ENCODE data around the gene DPH5. TPM values are rescaled to one million over a fixed set of nuclear protein-coding genes. Genes with fewer than 3 reads are reported as not detected.
"Not testable (repeated sequence)": the region's sequence is repeated elsewhere in the genome, so short reads cannot be mapped to it uniquely, and the experiment has no call there.

The DPH5 gene
- total and polyA plus RNA-seq, 9 donors = 46.1 to 68.3 (median 53.6) TPM

DNA sequence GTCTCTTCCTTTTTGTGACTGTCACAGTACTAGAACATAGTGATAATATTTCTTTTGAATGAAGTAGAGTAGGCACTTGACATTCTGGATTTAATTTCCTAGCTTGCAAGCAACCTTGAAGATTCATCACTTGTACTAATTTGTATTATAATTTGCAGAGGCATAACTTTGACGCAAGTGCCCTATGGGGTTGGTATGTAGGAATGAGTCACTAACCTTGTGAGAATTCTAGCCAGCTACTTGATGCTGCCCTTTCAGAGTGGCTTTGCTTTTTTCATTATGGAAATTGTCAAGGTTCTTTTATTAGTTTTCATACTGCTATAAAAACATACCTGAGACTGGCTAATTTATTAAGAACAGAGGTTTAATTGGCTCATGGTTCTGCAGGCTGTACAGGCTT is 13.7 kb upstream of the DPH5 start:
- H3K4me3 ChIP-seq (ENCODE audit: low read length) = no peak overlapping the region
- no CpG with 5 or more reads among the region's 1 CpG for WGBS (ENCODE audit: insufficient coverage)
- no peaks in the 10 kb centered on the region for H3K27me3 ChIP-seq (ENCODE audit: control insufficient read depth, insufficient read depth, low read length)
- H3K27ac ChIP-seq (ENCODE audit: low read length) = no peak overlapping the region
- no peak for DNase-seq
- H3K9me3 ChIP-seq (replicated peaks; ENCODE audit: control insufficient read depth, low read depth, low read length) = peaks cover 11% of the 10 kb centered on the region
- no peaks in the 10 kb centered on the region for H3K4me1 ChIP-seq (ENCODE audit: control insufficient read depth, insufficient read depth, low read length)
- peaks cover 5% of the 10 kb centered on the region for H3K36me3 ChIP-seq (ENCODE audit: control insufficient read depth, insufficient read depth, low read length)

DNA sequence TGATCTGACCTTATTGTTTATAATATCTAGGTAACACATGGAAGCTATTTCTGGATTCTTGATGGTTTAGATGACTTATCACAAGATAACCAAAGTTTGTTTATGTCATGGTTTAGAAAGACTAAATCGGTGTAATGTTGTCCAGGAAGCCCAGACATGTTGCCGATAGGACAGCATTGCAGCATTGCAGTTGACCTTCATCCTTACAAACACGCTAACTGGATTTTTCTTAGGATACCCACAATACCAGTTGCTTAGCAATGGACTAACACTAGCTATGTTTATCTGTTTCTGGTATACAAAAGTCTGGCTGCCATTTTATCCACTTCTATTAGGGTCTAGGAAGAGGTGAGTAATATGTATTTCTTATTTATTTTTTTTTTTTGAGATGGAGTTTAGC is 11.7 kb upstream of the DPH5 start:
- no CpG with 5 or more reads among the region's 3 CpGs for WGBS (ENCODE audit: insufficient coverage)
- Histone ChIP-seq H3K4me1 (ENCODE audit: control insufficient read depth, insufficient read depth, low read length) (no peaks in the 10 kb centered on the region), H3K36me3 (ENCODE audit: control insufficient read depth, insufficient read depth, low read length) (peaks cover 5% of the 10 kb centered on the region), H3K27me3 (ENCODE audit: control insufficient read depth, insufficient read depth, low read length) (no peaks in the 10 kb centered on the region), H3K4me3 (ENCODE audit: low read length) (no peak overlapping the region), H3K9me3 (replicated peaks; ENCODE audit: control insufficient read depth, low read depth, low read length) (peaks cover 11% of the 10 kb centered on the region), H3K27ac (ENCODE audit: low read length) (no peak overlapping the region)
- DNase-seq = no peak

DNA sequence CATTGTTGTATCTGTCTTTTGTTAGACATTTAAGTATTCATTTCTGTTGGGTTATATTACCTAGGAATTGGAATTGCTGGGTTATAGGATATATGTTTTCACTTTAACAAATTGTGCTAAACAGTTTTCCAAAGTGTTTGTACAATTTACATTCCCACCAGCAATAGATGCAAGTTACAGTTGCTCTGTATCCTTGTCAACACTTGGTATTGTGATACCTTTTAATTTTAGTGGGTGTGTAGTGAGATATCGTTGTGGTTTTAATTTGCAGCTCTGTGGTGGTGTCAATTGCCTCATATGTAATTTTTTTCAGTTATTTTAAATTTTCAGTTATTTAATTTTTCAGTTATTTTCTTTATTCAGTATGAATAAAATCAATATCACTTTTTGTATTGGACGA is 7.4 kb upstream of the DPH5 start:
- no peaks in the 10 kb centered on the region for H3K9me3 ChIP-seq (replicated peaks; ENCODE audit: control insufficient read depth, low read depth, low read length)
- no peak for DNase-seq
- no peak overlapping the region for H3K4me3 ChIP-seq (ENCODE audit: low read length)
- H3K27ac ChIP-seq (ENCODE audit: low read length) = no peak overlapping the region
- H3K4me1 ChIP-seq (ENCODE audit: control insufficient read depth, insufficient read depth, low read length) = no peaks in the 10 kb centered on the region
- WGBS (ENCODE audit: insufficient coverage) = no CpG with 5 or more reads among the region's 2 CpGs
- H3K27me3 ChIP-seq (ENCODE audit: control insufficient read depth, insufficient read depth, low read length) = no peaks in the 10 kb centered on the region
- H3K36me3 ChIP-seq (ENCODE audit: control insufficient read depth, insufficient read depth, low read length) = no peaks in the 10 kb centered on the region

DNA sequence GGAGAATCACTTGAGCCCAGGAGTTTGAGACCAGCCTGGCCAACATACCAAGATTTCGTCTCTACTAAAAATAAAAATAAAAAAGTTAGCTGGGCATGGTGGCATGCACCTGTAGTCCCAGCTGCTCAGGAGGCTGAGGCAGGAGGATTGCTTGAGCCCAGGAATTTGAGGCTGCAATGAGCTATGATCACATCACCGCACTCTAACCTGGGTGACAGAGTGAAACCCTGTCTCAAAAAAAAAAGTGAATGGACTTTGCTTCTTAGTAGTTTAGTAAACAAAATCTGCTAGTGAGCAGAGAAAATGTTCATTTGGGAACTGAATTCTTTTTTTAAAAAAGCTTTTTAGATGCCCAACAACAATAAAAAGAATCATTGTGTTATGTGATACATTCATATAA is 6.5 kb upstream of the DPH5 start:
- not testable (repeated sequence) for H3K27me3 ChIP-seq (ENCODE audit: control insufficient read depth, insufficient read depth, low read length); H3K4me1 ChIP-seq (ENCODE audit: control insufficient read depth, insufficient read depth, low read length); H3K36me3 ChIP-seq (ENCODE audit: control insufficient read depth, insufficient read depth, low read length); H3K27ac ChIP-seq (ENCODE audit: low read length); H3K9me3 ChIP-seq (replicated peaks; ENCODE audit: control insufficient read depth, low read depth, low read length); DNase-seq; H3K4me3 ChIP-seq (ENCODE audit: low read length)
- WGBS (ENCODE audit: insufficient coverage) = 100% methylated on average over 1 of the region's 2 CpGs

DNA sequence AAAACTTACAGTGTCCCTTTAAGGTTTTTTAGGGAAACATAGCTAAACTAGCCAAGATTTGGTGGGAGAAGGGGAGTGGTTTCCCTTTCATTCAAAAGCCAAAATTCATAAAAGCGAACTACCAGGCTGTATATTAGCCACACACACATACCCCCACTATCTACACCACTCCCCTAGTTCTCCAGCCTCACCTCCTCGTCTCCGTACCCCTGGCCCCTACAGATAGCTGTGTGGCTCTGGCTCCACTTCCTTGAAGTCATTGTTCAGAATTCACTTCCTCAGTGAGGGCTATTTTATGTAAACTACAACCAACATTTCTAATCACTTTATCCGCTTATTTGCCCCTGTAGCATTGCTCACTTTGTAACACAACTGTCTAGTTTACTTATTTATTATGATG is 5.3 kb upstream of the DPH5 start:
- H3K9me3 ChIP-seq (replicated peaks; ENCODE audit: control insufficient read depth, low read depth, low read length) = no peaks in the 10 kb centered on the region

DNA sequence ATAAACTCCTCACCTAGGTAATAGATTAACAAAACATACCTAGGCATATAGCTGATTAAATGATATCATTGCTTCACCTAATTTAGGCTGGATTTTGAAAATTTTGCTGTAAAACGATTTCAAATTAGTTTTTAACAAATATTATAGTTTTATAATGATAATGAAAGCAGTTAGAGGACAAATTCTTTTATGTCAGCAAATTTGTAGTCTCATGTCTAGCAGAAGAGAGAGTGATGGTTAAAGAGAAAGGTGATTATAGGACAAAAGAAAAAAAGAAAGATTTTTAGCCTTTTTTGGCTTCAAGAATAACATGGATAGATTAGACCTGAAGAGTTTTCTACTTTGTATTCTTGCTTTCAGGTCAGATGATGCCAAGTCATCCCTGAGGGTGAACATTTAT is 3.6 kb upstream of the DPH5 start:
- H3K4me3 ChIP-seq (ENCODE audit: low read length) = no peak overlapping the region
- H3K4me1 ChIP-seq (ENCODE audit: control insufficient read depth, insufficient read depth, low read length) = no peaks in the 10 kb centered on the region
- H3K36me3 ChIP-seq (ENCODE audit: control insufficient read depth, insufficient read depth, low read length) = no peaks in the 10 kb centered on the region
- no peaks in the 10 kb centered on the region for H3K9me3 ChIP-seq (replicated peaks; ENCODE audit: control insufficient read depth, low read depth, low read length)
- H3K27ac ChIP-seq (ENCODE audit: low read length) = no peak overlapping the region
- no CpG with 5 or more reads among the region's 1 CpG for WGBS (ENCODE audit: insufficient coverage)
- no peak for DNase-seq
- H3K27me3 ChIP-seq (ENCODE audit: control insufficient read depth, insufficient read depth, low read length) = no peaks in the 10 kb centered on the region

More for the DNA sequence above, 5.3 kb upstream of the DPH5 start:
- no peak for DNase-seq
- H3K4me1 ChIP-seq (ENCODE audit: control insufficient read depth, insufficient read depth, low read length) = no peaks in the 10 kb centered on the region
- H3K27ac ChIP-seq (ENCODE audit: low read length) = no peak overlapping the region
- H3K4me3 ChIP-seq (ENCODE audit: low read length) = no peak overlapping the region
- 88% methylated on average over 2 of the region's 4 CpGs for WGBS (ENCODE audit: insufficient coverage)
- H3K36me3 ChIP-seq (ENCODE audit: control insufficient read depth, insufficient read depth, low read length) = no peaks in the 10 kb centered on the region
- no peaks in the 10 kb centered on the region for H3K27me3 ChIP-seq (ENCODE audit: control insufficient read depth, insufficient read depth, low read length)

DNA sequence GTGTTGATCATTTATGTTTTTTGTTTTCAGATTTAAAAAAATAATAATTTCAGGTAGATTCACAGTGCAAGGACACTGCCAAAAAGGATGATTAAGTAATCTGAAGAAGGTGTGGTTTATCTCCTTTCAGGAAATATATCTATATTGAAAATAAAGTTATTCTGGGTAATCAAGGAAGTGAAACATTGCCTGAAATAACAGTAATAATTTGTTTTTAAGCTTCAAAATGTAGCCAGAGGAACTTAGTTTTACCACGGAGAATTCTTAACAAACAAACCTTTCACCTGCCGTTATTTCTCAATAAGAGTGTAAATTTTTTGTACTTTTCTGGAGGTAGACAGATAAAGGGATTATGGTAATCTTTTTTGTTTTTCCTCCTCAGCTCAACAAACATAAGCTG is 2.9 kb upstream of the DPH5 start:
- H3K36me3 ChIP-seq (ENCODE audit: control insufficient read depth, insufficient read depth, low read length) = no peaks in the 10 kb centered on the region
- no peak overlapping the region for H3K27ac ChIP-seq (ENCODE audit: low read length)
- H3K4me3 ChIP-seq (ENCODE audit: low read length) = no peak overlapping the region
- DNase-seq = no peak
- H3K4me1 ChIP-seq (ENCODE audit: control insufficient read depth, insufficient read depth, low read length) = no peaks in the 10 kb centered on the region
- H3K27me3 ChIP-seq (ENCODE audit: control insufficient read depth, insufficient read depth, low read length) = no peaks in the 10 kb centered on the region
- no peaks in the 10 kb centered on the region for H3K9me3 ChIP-seq (replicated peaks; ENCODE audit: control insufficient read depth, low read depth, low read length)
- no CpG with 5 or more reads among the region's 2 CpGs for WGBS (ENCODE audit: insufficient coverage)

DNA sequence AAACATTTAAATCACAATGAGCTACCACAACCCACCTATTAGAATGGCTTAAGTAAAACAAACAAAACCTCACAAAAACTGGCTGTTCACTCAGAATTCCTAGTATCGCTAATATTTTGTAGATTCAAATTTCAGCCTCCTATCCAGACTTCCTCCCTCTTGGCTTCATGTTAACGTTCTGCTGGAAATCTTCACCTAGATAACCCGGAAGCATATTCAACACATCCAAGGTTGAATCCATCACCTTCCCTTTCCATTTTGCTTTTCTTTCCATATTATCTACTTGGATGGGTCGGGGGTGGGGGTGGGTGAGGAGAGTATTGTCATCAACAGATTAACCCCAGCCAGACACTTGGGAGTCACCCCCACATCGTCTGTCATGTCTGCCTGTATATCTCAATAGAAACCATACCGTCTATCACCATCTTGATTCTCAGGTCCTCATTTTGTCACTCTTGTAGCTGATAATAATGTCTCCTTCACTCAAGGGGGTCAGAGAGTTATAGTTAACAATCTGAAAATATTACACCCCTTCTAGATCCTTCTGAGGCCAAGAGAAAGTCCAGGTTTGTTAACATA is 1.7 kb upstream of the DPH5 start:
- 71% methylated on average over 2 of the region's 6 CpGs for WGBS (ENCODE audit: insufficient coverage)
- H3K4me1 ChIP-seq (ENCODE audit: control insufficient read depth, insufficient read depth, low read length) = no peaks in the 10 kb centered on the region

DNA sequence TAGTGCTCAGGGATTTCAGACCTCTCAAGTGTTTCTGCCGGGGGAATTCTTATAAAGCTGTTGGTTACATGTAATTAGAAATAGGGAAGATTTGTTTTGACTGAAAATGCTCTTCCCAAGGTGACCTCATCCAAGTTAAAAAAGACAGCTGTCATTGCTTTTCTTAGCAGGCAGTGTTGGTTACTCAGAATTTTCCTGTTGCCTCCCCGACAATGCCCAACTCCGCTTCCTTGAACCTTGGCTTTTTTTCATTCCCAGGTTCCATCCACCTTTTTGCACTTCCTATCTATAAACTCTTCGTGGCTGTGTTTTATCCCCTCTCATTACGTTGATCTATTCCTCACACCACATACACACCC is 825 bp upstream of the DPH5 start:
- Histone ChIP-seq H3K27me3 (ENCODE audit: control insufficient read depth, insufficient read depth, low read length) (no peaks in the 10 kb centered on the region), H3K27ac (ENCODE audit: low read length) (peak overlapping the region; percentile 87), H3K9me3 (replicated peaks; ENCODE audit: control insufficient read depth, low read depth, low read length) (no peaks in the 10 kb centered on the region), H3K36me3 (ENCODE audit: control insufficient read depth, insufficient read depth, low read length) (no peaks in the 10 kb centered on the region), H3K4me3 (ENCODE audit: low read length) (peak overlapping the region; percentile 66), H3K4me1 (ENCODE audit: control insufficient read depth, insufficient read depth, low read length) (no peaks in the 10 kb centered on the region)
- WGBS (ENCODE audit: insufficient coverage) = 49% methylated on average over 4 of the region's 5 CpGs
- no peak for DNase-seq

More for the DNA sequence above, 1.7 kb upstream of the DPH5 start:
- no peaks in the 10 kb centered on the region for H3K27me3 ChIP-seq (ENCODE audit: control insufficient read depth, insufficient read depth, low read length)
- no peak overlapping the region for H3K4me3 ChIP-seq (ENCODE audit: low read length)
- no peaks in the 10 kb centered on the region for H3K9me3 ChIP-seq (replicated peaks; ENCODE audit: control insufficient read depth, low read depth, low read length)
- no peaks in the 10 kb centered on the region for H3K36me3 ChIP-seq (ENCODE audit: control insufficient read depth, insufficient read depth, low read length)
- H3K27ac ChIP-seq (ENCODE audit: low read length) = no peak overlapping the region
- no peak for DNase-seq

DNA sequence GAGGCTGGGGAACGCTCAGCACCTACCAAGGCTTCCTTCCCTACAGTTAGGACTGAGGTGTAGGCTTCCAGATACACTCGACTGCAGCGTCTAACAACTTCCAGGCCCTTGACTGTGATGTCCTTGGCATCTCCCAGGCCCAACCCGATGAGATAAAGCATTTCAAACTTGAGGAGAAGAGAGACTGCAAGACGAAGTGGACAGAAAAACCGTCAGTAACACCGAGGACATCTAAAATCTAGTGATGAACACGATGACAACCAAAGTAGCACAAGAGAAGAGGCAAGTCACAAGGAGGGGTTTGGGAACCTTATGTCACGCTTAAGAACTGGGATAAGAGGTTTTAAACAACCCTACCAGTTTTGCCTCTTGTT is 314 bp downstream of the DPH5 start:
- no peaks in the 10 kb centered on the region for H3K36me3 ChIP-seq (ENCODE audit: control insufficient read depth, insufficient read depth, low read length)
- H3K9me3 ChIP-seq (replicated peaks; ENCODE audit: control insufficient read depth, low read depth, low read length) = no peaks in the 10 kb centered on the region
- 0% methylated on average over 4 of the region's 9 CpGs for WGBS (ENCODE audit: insufficient coverage)
- no peaks in the 10 kb centered on the region for H3K4me1 ChIP-seq (ENCODE audit: control insufficient read depth, insufficient read depth, low read length)
- peak; percentile 40 for DNase-seq
- H3K4me3 ChIP-seq (ENCODE audit: low read length) = peak overlapping the region; percentile 66
- H3K27ac ChIP-seq (ENCODE audit: low read length) = peak overlapping the region; percentile 87
- H3K27me3 ChIP-seq (ENCODE audit: control insufficient read depth, insufficient read depth, low read length) = no peaks in the 10 kb centered on the region

DNA sequence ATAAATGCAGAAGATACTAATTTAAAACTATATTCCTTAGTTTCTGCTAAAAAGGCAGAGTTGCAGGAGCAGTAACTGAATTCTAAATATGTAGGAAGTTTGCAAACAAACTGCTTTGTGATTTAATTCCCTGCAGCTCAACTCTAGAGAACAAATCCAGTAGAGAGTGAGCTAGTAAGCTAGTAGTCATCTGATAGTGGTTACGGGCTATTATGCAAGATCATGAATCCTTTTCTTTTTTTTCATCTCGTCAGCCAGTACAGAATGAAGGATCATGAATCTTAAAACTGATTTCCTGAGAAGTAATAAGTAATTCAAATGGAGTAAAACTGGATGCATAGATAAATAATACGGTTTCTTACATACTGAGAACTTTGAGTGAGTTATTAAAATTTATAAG is 3.3 kb downstream of the DPH5 start:
- H3K9me3 ChIP-seq (replicated peaks; ENCODE audit: control insufficient read depth, low read depth, low read length) = no peaks in the 10 kb centered on the region
- peaks cover 2% of the 10 kb centered on the region for H3K36me3 ChIP-seq (ENCODE audit: control insufficient read depth, insufficient read depth, low read length)
- H3K4me1 ChIP-seq (ENCODE audit: control insufficient read depth, insufficient read depth, low read length) = no peaks in the 10 kb centered on the region
- no CpG with 5 or more reads among the region's 3 CpGs for WGBS (ENCODE audit: insufficient coverage)
- no peak overlapping the region for H3K4me3 ChIP-seq (ENCODE audit: low read length)
- no peak overlapping the region for H3K27ac ChIP-seq (ENCODE audit: low read length)
- no peak for DNase-seq
- H3K27me3 ChIP-seq (ENCODE audit: control insufficient read depth, insufficient read depth, low read length) = no peaks in the 10 kb centered on the region

Data from muscle of leg (tissue), 11 donors.